C4-2B (cell line): ENCODE results near the gene SIK3.

Source experiments
- CTCF ChIP-seq: fragments of 450-650 bp; conservative IDR thresholded peaks from 2 replicates; pipeline ENCODE4 v1.5.1; 2017; ENCODE audit warnings: mild to moderate bottlenecking
- ZFX ChIP-seq: fragments of 450-650 bp; IDR thresholded peaks from 2 replicates; pipeline ENCODE4 v1.6.1; 2017

DNA sequence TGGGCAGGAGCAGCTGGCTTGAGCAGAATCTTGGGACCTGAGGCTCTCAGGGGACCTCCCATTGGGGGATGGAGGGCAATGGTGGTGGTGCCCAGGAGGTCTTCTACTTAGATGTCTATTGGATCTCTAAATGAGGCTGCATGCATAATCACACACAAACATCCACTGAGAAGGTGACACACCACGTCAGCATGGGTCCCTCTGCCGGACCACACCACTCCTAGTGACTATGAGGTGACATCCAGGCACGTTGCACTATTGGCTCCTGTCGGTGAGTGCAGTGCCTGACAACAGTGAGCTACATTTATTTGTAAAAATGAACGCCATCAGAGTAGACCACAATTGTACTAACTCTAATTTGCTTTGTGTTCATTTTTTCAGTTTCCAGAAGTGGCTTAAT lies 272.8 kb downstream of the SIK3 start:
- TF ChIP-seq CTCF: no peak
- TF ChIP-seq ZFX: no peak
